SKM-1 treated with dmso at 0.1 percent for 144 hours (cell line): ENCODE results near the gene PPARG.

Experiments used
- DNase-seq: peaks from one replicate; lab custom pipeline; 2025; ENCODE audit not compliant: unreplicated experiment; lab: John Stamatoyannopoulos, UW

Gene PPARG

GRCh38 chr3:12340506-12340905 lies 51.6 kb downstream of the PPARG start:
- DNase-seq: no peak

GRCh38 chr3:12342151-12342550 lies 53.3 kb downstream of the PPARG start:
- DNase-seq: no peak

GRCh38 chr3:12343047-12343501 lies 54.2 kb downstream of the PPARG start:
- DNase-seq: no peak

GRCh38 chr3:12345141-12345561 lies 56.3 kb downstream of the PPARG start:
- DNase-seq: no peak

- DNase-seq: no peak
Observed at GRCh38 chr3:12345584-12346494, 57.0 kb downstream of the PPARG start.

GRCh38 chr3:12347301-12347700 lies 58.4 kb downstream of the PPARG start:
- no peak for DNase-seq

GRCh38 chr3:12349895-12350811 lies 61.3 kb downstream of the PPARG start:
- peak; percentile 92 for DNase-seq

- peak; percentile 69 for DNase-seq
Observed at GRCh38 chr3:12351145-12351544, 62.3 kb downstream of the PPARG start.

- peak; percentile 42 for DNase-seq
Observed at GRCh38 chr3:12352253-12352652, 63.4 kb downstream of the PPARG start.

GRCh38 chr3:12352755-12353154 lies 63.9 kb downstream of the PPARG start:
- DNase-seq: no peak

- DNase-seq: peak; percentile 89
Observed at GRCh38 chr3:12353796-12354525, 65.1 kb downstream of the PPARG start.

- no peak for DNase-seq
Observed at GRCh38 chr3:12356175-12356574, 67.3 kb downstream of the PPARG start.

GRCh38 chr3:12356996-12357395 lies 68.1 kb downstream of the PPARG start:
- DNase-seq: no peak

- DNase-seq: no peak
Observed at GRCh38 chr3:12357456-12357855, 68.6 kb downstream of the PPARG start.

GRCh38 chr3:12363397-12364195 lies 74.7 kb downstream of the PPARG start:
- DNase-seq: no peak

- no peak for DNase-seq
Observed at GRCh38 chr3:12367346-12367745, 78.5 kb downstream of the PPARG start.

- no peak for DNase-seq
Observed at GRCh38 chr3:12369029-12369428, 80.2 kb downstream of the PPARG start.

- no peak for DNase-seq
Observed at GRCh38 chr3:12369598-12369997, 80.7 kb downstream of the PPARG start.

- no peak for DNase-seq
Observed at GRCh38 chr3:12370758-12371157, 81.9 kb downstream of the PPARG start.

GRCh38 chr3:12371525-12372140 lies 82.8 kb downstream of the PPARG start:
- no peak for DNase-seq
